ENCODE data around the gene CCNDBP1.
A peak's percentile ranks its signal among the peaks of the same experiment; 100 is the strongest.
"Not testable (repeated sequence)": the region's sequence is repeated elsewhere in the genome, so short reads cannot be mapped to it uniquely, and the experiment has no call there.

Gene CCNDBP1

DNA sequence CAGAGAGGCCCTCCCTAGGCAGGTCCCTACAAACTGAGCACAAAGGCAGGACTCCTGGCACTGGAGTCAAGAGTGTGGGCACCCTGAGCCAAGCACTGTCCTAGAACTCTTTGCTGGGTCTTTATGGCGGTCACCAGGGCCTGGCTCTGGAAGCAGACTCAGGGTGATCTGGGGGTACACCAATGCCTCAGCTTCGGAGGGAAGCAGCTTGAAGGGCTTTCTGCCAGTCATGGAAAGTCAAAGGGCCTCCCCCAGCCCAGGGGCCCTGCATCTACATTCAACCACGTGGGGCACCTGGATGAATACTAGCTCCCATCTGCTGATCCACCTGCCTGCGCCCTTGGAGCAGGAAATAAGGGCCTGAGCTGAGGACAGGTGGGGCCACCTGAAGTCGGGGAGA lies 28.3 kb downstream of the CCNDBP1 start:
- H3K27ac ChIP-seq = no peak overlapping the region
- DNase-seq (ENCODE audit: low read depth, low spot score) = no peak

DNA sequence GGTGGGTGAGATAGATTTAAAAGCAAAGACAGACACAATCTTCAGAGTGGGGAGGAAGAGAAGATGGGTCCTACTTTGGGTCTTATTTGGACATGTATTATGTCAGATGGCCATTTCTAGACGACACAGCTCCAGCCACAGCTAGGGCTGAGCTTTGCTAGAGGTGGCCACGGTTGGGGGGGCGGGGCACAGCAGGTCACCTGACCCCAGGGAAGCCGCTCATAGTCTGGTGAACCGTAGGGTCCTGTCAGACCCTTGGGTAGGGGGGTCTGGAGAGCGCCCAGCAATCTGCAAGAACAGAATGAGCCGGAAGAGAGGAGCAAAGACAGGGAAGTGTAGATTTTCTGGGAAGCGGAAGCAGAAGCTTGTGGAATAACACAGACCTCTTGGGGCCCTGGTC lies 29.0 kb downstream of the CCNDBP1 start:
- DNase-seq (ENCODE audit: low read depth, low spot score) = no peak
- no peak overlapping the region for H3K27ac ChIP-seq

- no peak overlapping the region for H3K27ac ChIP-seq
- DNase-seq (ENCODE audit: low read depth, low spot score) = no peak
Observed at GRCh38 chr15:43214592-43215295, 29.5 kb downstream of the CCNDBP1 start.

GRCh38 chr15:43215961-43216360 lies 30.8 kb downstream of the CCNDBP1 start:
- no peak overlapping the region for H3K27ac ChIP-seq
- peak; percentile 52 for DNase-seq (ENCODE audit: low read depth, low spot score)

- peak overlapping the region; percentile 51 for H3K27ac ChIP-seq
- DNase-seq (ENCODE audit: low read depth, low spot score) = peak; percentile 87
Observed at GRCh38 chr15:43218908-43219706, 33.9 kb downstream of the CCNDBP1 start.

DNA sequence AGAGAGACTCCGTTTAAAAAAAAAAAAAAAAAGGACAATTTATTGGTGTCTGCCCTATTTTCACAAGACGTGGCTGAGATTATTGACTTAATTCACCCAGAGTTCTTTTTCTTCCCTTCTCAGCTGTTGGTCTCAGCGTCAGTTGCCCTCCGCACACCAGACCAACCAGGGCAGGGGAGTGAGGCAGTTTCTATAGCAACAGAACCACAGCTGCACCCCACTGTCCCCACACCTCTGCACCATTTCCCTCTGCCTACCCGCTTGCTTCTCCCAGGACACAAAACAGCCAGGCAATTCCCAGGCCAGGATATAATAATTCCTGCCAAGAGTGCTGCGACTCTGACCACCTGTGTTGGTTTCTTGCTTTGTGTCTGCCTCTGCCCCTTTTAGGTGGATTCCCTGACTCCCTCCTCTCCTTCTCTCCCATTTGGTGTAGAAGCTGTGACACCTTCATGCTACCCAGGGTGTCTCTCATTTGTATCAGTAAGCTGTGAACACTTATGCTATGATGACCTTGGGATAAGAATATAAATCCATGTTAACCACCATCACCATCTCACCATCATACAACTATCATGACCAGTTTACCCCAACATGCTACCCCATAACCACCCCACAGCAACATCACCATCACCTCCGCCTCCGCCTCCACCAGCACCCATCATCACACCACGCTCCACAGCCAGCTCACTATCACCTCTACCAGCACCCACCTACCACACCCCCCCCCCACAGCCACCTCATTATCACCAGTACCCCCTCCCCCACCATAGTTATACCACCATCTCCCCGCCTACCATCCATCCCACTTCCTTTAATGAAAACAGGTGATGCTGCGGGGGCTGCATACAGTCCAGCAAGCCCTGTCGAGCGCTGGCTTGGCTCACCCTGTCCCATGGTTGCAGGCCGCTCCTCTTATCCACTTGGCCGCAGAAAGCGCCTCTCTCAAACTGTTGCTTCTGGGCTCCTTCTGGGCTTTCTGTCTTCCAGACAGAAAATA lies 35.0 kb downstream of the CCNDBP1 start:
- peak overlapping the region; percentile 51 for H3K27ac ChIP-seq
- no peak for DNase-seq (ENCODE audit: low read depth, low spot score)

DNA sequence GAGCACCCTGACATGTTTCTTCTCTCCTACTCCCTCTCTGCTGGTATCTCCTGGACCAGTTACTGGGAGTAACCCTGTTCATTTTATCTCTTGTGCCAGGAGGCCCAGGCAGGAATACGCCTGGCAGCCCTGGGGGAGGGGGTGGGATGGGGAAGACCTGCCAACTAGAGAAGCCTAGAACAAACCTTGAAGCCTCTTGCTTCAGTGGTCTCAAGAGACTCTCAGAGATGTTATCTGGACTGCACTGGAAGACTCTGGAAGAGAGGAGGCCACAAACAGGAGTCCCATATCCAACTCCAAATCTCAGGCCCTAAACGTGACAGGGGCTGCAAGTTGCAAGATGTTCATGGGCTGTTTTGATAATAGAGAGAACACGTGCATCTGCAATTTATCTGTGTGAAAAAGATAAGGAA lies 35.8 kb downstream of the CCNDBP1 start, which contains the start of gene EPB42:
EPB42 (minus strand) TSS at position 28 of the 413 bp plus-strand sequence. CDS start 193 bp downstream, outside the sequence.
- peak within 1 kb of the TSS; percentile 51 for H3K27ac ChIP-seq
- no peak for DNase-seq (ENCODE audit: low read depth, low spot score)

- H3K27ac ChIP-seq = no peak overlapping the region
- DNase-seq (ENCODE audit: low read depth, low spot score) = no peak
Observed at GRCh38 chr15:43221422-43221821, 36.2 kb downstream of the CCNDBP1 start.

- no peak overlapping the region for H3K27ac ChIP-seq
- no peak for DNase-seq (ENCODE audit: low read depth, low spot score)
Observed at GRCh38 chr15:43225201-43225949, 40.2 kb downstream of the CCNDBP1 start.

GRCh38 chr15:43225950-43226255 lies 40.7 kb downstream of the CCNDBP1 start:
- not testable (repeated sequence) for H3K27ac ChIP-seq; DNase-seq (ENCODE audit: low read depth, low spot score)

DNA sequence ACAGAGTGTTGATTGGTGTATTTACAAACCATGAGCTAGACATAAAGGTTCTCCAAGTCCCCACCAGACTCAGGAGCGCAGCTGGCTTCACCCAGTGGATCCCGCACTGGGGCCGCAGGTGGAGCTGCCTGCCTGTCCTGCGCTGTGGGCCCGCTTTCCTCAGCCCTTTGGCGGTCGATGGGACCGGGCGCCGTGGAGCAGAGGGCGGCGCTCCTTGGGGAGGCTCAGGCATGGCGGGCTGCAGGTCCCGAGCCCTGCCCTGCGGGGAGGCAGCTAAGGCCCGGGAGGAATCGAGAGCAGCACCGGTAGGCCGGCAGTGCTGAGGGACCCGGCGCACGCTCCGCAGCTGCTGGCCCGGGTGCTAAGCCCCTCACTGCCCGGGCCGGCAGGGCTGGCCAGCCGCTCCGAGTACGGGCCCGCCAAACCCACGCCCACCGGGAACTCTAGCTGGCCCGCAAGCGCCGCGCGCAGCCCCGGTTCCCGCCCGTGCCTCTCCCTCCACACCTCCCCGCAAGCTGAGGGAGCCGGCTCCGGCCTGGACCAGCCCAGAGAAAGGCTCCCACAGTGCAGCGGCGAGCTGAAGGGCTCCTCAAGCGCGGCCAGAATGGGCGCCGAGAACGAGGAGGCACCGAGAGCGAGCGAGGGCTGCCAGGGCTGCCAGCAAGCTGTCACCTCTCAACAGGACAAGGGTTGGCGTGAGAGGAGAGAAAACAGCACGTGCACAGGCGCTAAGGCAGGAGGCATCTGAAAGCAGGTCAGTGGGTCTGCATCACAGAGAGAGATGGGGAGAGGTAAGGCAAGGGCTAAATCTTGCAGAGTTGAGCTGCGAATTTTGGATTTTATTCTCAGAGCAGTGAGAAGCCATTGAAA lies 41.5 kb downstream of the CCNDBP1 start:
- H3K27ac ChIP-seq = no peak overlapping the region
- no peak for DNase-seq (ENCODE audit: low read depth, low spot score)

DNA sequence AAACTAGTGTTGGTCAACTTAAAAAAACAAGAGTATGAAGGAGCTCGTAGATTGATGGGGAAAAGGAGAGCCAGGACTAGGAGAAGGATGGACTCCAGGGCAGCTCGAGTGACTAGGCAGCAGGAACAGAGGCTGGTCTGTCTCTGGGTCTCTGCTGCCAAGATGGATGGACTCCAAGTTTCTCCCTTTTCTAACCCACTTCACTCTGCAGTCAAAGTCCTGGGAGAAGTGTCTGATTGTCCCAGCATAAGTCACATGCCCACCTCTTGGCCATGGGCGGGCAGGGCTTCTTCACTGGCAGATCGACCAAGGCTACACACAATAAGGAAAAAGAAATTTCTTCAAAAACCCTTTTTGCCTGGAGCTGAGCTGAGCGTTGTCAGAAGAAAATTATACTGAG lies 44.8 kb downstream of the CCNDBP1 start:
- H3K27ac ChIP-seq = no peak overlapping the region
- no peak for DNase-seq (ENCODE audit: low read depth, low spot score)

GRCh38 chr15:43230640-43231115 lies 45.5 kb downstream of the CCNDBP1 start:
- no peak overlapping the region for H3K27ac ChIP-seq
- DNase-seq (ENCODE audit: low read depth, low spot score) = no peak

GRCh38 chr15:43232289-43232874 lies 47.2 kb downstream of the CCNDBP1 start:
- no peak for DNase-seq (ENCODE audit: low read depth, low spot score)
- H3K27ac ChIP-seq = no peak overlapping the region

DNA sequence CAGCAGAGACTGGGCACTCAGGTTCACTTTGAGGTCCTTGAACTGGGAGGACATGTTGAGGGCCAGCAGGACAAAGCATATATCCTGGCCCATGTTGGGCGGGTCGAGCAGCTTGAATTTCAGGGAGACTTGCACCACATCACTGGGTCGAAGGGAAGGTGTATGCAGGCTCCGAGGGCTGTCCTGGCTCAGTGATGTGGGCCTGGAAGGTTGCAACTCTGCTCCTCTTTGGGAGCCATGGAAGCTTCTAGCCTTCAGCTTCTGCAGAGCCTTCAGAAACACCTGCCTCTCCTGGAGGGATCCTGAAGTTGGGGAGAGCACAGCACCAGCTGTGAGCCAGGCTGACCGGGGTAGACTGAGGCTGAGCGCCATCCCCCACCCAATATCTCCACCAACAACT lies 50.3 kb downstream of the CCNDBP1 start:
- no peak overlapping the region for H3K27ac ChIP-seq
- no peak for DNase-seq (ENCODE audit: low read depth, low spot score)

DNA sequence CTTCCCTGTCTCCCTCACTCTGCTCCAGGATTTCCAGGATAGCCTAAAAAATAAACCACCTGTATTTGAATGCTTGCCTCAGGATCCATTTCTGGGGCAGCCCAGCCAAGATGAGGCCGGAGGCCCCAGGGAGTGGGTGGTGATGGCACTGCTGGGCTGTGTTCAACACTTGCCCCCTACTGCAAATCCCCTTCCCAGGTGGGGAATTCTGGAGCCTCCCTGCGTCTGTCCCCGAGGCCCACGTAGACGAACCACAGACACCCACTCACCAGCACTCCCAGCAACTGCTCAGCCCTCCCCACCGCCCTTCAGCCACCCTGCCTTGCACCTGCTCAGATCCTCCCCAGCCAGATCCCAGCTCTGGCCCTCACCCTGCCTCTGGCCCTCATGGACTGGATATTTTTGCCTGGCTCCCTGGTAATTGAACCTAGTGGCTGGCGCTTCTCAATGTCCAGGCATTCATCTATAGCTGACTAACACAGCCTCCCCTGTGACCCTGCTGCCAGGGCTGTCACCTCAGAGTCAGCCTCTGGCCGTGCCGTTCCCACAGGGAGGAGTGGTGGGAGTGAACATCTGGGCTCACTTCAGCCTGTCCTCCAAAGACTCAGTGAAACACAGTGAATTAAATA lies 52.8 kb downstream of the CCNDBP1 start:
- no peak overlapping the region for H3K27ac ChIP-seq
- no peak for DNase-seq (ENCODE audit: low read depth, low spot score)

DNA sequence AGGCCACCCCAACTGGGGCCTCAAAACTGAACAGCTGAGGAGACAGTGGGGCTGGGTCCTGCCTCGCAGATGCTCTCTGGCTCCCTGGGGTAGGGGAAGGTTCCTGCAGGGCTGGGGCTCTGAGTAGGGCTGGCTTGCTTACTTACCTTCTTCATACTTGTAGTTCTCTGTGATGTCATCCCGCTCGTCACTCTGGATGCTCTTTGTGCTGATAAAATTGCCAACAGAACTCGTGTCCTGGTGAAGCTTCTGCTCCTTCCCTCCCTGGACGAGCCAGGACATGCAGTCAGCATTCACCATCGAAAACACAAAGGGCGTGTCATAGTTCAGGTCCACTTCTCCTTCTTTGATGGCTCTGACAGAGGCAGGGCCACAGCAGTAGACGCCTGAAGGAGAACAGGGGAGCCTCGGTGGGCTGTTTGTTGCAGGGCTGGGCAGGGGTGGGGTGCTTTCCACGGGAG lies 53.5 kb downstream of the CCNDBP1 start:
- no peak for DNase-seq (ENCODE audit: low read depth, low spot score)
- H3K27ac ChIP-seq = no peak overlapping the region
